ENCODE measurements around the gene LYST.

Gene LYST

DNA sequence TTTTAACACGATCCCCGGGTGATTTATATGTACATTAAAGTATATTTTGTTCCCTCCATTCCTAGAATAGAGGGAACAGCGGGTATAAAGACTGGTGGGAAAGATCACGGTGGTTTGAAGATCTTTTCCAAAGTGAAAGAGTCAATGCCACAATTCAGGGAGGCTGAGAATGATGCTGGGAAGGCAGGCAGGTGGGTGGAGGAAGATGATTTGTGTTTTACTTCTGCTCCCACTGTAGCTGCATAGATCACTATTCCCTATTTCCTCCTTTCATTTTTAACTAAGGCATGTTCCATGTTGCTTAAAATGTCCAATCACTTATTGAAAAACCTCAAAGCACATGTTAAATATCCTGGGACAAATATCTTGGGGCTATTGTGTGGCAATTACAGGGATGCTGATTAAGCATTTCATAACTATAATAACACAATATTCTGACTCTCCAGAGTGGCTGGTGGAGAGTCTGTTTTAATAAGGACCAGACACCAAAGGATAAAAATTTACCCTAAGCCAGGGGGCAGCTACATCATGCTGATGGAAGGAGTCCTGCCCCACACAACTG, 8.4 kb upstream of the LYST start:
- TF ChIP-seq CTCF (IDR thresholded peaks at IDR 0.05; ENCODE audit: low read depth, low read length), result no peak
- no peak for DNase-seq (ENCODE audit: low read depth in 2 of 2)
- H3K4me3 ChIP-seq (replicated peaks in 1 of 2; ENCODE audit: low read depth in 2 of 2, low read length in 2 of 2), result no peak overlapping the region

- DNase-seq (ENCODE audit: low read depth in 2 of 2), result no peak
- no peak for TF ChIP-seq CTCF (IDR thresholded peaks at IDR 0.05; ENCODE audit: low read depth, low read length)
- H3K4me3 ChIP-seq (replicated peaks in 1 of 2; ENCODE audit: low read depth in 2 of 2, low read length in 2 of 2), result no peak overlapping the region
Measured at GRCh38 chr1:235874261-235874660, 7.6 kb upstream of the LYST start.

- no peak for DNase-seq (ENCODE audit: low read depth in 2 of 2)
- TF ChIP-seq CTCF (IDR thresholded peaks at IDR 0.05; ENCODE audit: low read depth, low read length), result no peak
- H3K4me3 ChIP-seq (replicated peaks in 1 of 2; ENCODE audit: low read depth in 2 of 2, low read length in 2 of 2), result no peak overlapping the region
Measured at GRCh38 chr1:235873571-235873970, 6.9 kb upstream of the LYST start.

DNA sequence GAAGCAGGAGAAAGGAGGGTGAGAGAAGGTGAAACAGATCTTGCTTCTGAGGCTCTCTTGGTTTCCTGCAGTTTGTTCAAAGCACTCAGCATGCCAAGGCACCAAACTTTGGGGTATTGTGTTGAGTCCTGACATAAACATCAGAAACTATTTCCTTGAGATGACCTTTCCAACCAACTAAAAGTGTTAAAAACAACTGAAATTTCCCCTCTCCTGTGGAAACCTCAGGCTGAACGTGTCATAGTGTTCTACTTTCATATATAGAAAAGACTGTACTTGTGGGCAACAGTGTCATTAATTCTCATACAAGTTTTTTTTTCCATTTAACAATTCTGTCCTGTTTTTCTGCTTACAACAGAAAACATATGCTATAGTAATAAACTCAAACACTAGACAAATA, 6.3 kb upstream of the LYST start:
- no peak for DNase-seq (ENCODE audit: low read depth in 2 of 2)
- no peak for TF ChIP-seq CTCF (IDR thresholded peaks at IDR 0.05; ENCODE audit: low read depth, low read length)
- H3K4me3 ChIP-seq (replicated peaks in 1 of 2; ENCODE audit: low read depth in 2 of 2, low read length in 2 of 2), result no peak overlapping the region

GRCh38 chr1:235872270-235872669, 5.6 kb upstream of the LYST start:
- no peak for DNase-seq (ENCODE audit: low read depth in 2 of 2)
- no peak for TF ChIP-seq CTCF (IDR thresholded peaks at IDR 0.05; ENCODE audit: low read depth, low read length)
- no peak overlapping the region for H3K4me3 ChIP-seq (replicated peaks in 1 of 2; ENCODE audit: low read depth in 2 of 2, low read length in 2 of 2)

GRCh38 chr1:235867903-235868469, 1.3 kb upstream of the LYST start:
- DNase-seq (ENCODE audit: low read depth in 2 of 2), result no peak
- H3K4me3 ChIP-seq (replicated peaks in 1 of 2; ENCODE audit: low read depth in 2 of 2, low read length in 2 of 2), result no peak overlapping the region
- no peak for TF ChIP-seq CTCF (IDR thresholded peaks at IDR 0.05; ENCODE audit: low read depth, low read length)
